A172 (cell line): Measurements from ENCODE around the gene PPP3R2. TPM values are rescaled to one million over a fixed set of nuclear protein-coding genes. Genes with fewer than 3 reads are reported as not detected.

Source experiments
- DNase-seq: peaks from one replicate; pipeline ENCODE4 v3.0.0-alpha.2; 2015; ENCODE audit warnings: low spot score
- total RNA-seq: library from RNA; depleted of rRNA; stranded (reverse); fragments of >200 nt; shearing (Covaris generic); gene quantifications from 2 replicates; pipeline ENCODE4 v1.2.3, GENCODE V29; 2014; rRNA removed

The PPP3R2 gene, protein sequence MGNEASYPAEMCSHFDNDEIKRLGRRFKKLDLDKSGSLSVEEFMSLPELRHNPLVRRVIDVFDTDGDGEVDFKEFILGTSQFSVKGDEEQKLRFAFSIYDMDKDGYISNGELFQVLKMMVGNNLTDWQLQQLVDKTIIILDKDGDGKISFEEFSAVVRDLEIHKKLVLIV
- not detected in 2 replicates for total RNA-seq

DNA sequence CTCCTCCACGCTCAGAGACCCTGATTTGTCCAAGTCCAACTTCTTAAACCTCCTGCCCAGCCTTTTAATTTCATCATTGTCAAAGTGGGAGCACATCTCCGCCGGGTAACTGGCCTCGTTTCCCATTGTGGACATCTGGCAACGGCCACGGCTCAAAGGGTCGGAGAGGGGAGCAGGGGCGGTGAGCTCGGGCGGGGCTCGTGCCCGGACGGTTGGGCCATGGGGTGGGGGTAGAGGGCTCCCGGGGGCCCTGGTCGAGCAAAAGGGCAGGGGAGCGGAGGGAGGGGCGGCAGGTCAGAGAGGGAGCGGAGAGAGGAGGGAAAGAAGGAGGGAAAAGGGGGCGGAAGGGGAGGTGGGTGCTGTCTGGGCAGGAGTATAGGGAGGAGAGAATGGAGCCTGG, at the start of gene PPP3R2:
Gene PPP3R2 (minus strand): TSS at position 174 of the 400 bp plus-strand sequence. CDS start 48 bp downstream, at position 126.
- DNase-seq = no peak

DNA sequence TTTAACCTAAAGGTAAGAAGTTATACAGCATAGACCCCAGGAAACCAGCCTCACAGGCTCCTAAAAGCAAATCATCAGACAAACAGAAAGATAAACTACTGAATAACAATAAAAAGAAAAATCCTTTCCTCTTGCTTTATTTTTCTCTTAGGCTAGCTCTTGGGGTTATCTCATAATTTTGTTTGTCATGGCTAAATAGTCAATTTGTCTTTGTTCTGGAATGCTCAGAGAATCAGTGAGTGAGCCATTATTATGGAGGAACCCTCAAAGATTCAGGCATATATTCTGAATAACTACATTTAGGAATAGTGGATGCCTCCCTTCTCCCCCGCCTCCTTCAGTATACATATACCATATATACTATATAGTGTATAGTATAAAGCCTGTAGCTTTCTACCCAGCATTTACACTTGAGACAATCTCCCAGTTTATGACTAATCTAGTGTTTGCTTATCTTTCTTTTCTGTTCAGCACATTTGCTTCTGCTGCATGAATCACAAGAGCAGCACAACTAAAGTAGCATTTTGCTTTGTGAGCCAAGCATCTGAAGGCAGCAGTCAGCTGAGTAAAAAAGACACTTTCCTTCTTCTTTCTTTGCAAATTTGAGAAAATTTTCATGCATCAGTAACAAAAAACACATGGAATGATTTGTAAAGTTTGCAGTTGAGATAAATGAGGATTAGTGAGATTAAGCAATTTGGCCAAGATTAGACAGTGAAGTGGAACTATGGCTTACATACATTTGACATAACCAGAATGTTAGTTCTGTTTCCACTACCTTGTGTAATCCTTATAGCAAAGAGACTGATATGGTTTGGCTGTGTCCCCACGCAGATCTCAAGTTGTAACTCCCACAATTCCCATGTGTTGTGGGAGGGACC, 45.3 kb upstream of the PPP3R2 start:
- no peak for DNase-seq

DNA sequence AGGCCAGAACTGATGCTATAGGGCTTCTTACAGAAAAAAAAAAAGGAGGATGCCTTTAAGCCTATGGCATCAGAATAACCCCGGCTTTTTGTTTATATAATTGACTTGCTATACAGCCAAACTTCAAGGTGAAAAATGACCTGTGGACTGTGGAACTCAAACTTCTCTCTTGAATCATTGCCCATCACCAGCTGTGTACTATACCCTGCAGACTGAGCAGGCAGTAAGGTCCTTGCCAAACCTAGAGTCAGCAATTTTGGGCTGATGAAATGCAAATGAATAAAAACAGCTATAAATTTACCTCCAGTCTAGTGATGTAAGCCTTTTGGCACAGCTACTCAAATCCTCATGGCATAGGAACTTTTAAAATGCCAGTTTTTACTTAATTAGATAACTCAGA, 44.5 kb upstream of the PPP3R2 start:
- no peak for DNase-seq

DNA sequence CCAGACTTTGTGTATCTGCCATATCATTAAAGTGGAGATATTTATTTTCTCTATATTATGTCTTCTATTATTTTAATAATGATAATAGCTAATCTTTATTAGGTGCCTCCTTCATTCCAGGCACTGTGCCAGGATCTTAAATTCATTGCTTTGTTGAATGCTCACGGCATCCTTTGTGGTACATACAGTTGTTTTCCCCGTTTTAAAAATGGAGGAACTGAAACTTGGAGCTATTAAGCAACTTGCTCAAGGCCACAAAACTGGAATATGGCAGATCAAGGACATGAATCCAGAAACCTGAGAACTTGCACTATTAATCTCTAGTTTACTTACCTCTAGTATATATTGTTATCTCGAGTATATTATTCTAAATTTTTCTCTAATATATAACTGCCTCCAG, 41.5 kb upstream of the PPP3R2 start:
- no peak for DNase-seq

DNA sequence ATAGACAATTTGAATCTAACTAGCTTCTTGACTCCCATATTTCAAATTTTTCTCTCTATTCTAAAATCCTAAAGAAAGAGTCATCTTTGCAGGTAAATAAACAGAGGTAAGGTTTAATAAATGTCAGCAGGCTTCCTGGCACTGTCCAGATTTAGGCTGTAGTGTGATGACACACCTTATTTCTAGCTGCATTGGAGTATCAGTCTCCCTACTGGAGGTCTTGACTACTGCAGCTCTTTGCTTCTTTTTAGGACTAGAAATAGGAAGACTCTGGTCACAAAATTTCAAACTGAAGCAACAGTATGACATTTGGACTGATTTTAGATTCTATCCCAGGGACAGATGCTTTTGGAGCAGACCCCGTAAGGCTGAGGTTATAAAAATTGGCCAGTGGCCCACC, 40.7 kb upstream of the PPP3R2 start:
- no peak for DNase-seq

DNA sequence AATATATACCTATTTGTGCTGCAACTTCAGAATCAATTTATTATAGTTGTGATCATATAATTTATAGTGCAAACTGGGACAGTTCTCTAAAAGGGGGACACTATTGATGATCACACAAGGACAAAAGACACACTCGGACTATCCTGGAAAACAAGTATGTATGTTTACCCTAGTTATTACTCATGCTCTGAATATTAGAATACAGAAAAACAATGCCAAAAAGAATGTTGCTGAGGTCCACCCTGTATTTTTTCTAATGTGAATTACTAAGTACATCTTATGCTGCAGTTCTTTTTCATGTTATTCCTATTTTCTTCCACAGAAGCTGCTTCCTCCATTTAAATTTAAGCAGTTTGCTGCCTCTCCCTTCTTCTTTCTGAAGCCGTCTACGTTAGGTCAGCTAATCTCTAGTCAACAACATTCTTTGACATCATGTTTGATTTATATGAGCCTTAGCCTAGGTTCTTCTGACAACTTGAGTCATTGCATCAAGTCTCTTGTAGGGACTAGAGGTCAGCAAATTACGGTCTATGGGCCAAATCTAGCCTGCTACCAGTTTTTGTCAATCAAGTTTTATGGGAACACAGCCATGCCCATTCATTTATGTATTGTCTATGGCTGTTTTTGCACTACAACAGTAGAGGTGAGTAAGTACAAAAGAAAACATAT, 40.1 kb upstream of the PPP3R2 start:
- DNase-seq = no peak

DNA sequence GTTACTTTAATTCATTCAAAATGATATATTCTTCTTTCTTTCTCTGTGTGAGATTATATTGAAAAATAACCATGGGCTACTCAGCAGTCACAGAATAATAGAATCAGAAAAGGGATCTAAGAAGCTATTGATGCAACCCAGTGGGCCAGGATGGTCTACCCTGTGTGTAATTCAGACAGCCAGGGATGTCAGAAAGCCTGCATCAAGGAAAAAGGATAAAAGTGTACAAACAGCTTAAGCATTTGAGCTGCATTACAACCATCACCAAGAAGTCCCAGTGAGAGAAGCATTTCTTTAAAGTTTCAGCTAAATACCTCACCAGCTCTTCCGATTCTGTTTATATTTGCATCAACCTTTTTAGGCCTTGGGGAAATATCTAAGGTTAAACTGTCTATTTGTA, 37.8 kb upstream of the PPP3R2 start:
- DNase-seq = no peak

DNA sequence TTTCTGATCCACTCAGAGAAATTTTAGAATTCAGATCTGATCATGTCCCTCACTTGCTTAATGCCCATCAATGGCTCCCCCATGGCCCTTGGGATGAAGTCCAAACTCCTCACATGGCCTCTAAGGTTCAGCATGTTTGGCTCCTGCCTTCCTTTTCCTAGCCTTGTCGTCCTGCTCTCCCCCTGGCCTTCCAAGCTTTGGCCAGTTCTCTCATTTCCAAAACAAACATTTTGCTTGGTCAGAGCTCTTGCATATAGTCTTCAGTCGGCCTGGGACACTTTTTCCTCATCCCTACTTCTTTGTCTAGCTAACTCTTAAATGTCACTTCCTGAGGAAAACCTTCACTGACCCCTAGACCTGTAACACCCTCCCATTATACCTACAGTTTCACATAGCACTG, 37.1 kb upstream of the PPP3R2 start:
- no peak for DNase-seq

DNA sequence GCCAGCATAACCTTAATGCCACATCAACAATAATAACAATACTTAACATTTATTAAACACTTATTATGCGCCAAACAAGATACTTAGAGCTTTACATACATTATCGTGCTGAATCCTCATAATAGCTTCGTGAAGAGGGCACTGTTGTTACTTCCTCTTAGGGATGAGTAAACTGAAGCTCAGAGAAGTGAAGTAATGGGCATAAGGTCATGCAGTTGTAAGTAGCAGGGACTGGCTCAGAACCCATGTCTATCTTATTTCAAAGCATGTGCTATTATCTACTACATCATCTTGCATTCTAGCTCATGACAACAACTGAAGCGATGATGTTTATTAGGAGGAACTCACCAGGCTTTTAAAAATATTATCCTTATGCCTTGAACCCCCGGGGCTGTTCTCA, 34.9 kb upstream of the PPP3R2 start:
- DNase-seq = no peak

DNA sequence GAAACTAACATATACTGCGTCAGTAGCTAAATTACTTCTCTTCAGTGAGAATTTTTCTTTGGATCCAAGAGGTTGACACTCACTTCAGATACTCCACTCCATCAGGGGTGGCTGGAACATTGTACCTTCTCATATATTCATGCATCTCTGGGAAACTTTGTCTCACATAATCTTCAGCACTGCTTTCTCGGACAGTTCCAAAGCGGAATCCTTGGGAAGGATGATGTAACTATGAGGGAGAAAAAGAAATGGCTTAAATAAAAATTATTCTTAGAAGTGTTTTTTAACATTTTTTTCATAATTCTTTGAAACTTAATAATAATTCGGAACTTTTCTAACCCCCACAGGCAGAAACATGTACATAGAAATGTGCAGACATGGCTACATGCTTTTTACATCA, 33.4 kb upstream of the PPP3R2 start:
- DNase-seq = no peak

DNA sequence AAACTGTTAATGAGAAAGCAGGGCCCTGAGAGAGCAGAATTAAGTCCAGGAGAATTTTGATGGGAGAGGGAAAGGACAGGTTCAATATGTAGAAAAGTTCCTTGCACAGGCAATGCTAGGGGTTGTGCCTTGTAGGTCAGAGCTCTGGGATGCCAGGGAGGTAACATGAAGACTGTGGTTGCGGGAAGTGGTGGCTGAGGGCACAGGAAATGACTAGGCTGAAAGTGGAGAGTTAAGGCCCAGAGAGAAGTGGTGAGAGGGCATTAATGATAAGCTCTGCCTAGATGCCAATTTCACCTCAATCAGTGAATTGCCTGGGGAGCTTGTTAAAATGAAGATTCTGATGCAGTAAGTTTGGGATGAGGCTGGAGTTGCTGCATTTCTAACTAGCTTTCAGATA, 31.5 kb upstream of the PPP3R2 start:
- DNase-seq = no peak

DNA sequence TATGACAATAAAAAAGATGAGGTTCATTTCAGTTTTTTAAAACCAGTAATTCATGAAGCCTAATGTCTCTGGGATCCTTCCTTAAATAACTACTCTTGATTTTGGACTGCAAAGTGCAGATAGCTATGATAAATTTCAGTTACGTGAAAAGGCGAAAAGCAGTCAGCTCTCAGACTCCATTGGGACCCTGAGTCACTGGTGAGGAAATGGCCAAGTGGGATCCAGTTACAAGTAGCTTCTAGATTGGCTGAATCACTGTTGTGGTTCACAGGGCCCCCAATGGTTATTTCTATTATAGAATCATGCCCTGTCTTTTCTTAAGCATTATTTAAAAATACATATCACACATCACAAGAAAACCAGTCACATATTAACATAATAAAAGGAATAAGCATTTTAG, 31.1 kb upstream of the PPP3R2 start:
- DNase-seq = no peak

DNA sequence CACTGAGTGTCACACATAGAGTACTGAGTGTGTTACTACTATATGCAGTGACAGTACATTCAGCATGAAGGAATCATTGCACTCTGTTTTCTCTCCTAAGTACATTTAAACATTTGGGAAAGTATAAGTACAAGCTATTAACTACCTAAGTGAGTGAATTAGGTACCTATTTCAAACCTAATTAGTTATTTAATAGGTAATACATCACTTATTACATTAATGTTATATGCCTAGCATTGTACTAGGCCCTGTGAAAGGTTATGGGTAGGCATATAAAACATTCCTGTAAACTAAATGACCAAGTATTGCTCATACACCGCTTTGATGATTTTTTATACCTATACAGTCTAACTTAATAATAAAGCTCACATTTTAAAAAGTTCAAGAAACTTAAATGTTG, 25.7 kb upstream of the PPP3R2 start:
- DNase-seq = no peak

DNA sequence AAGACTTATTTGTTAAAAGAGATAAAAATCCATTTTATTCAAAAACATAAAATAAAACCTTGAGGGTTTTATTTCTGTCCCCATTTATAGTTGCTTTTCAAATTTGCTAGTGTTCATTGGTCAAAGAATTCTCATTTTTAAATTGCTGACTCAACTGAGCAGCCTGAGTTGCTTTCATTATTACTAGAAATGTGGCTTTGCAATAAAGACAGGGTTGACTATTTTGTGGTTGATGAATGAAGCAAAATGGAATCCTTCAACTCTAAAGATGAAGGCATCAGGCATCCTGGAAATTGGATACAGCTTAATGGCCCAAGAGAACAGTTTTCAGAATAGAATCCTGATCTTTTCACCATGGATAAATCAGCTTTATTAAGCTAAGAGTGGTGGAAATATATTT, 23.9 kb upstream of the PPP3R2 start:
- no peak for DNase-seq

DNA sequence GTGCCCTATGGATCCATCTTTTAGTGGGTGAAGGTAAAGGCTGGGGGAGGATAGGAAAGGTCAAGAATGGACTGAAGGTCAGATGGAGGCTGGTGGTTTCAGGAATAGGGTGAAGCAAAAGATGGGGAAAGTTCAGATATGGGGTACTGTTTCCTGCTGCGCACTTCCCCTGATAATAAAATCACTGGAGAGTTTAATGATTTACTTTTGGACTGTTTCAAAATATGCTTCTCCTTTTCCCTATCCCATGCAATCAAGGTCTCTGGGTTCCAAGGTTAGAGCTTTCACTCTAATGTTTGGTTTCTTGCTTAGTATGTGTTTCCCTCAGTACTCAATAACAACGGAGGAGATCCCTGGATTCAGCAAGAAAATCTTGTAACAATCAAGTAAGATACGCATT, 10.8 kb upstream of the PPP3R2 start:
- DNase-seq = no peak

DNA sequence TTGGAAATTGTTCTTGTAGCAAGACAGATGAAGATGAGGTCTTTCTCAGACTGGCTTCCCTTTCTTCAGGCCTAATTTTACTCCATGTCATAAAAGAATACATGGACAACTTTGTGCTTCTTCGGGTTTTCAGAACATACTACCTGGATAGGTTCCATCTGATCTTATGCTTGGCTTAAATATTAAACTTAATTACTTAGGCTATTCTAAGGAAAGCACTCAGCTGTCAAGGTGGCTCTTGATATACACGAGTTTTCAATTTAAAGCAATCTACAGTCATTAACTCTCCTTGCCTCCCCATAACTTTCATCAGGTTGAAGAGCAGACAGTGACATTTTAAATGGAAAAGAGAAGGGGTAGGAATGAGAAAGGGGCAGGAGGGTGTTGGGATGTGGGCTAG, 9.5 kb upstream of the PPP3R2 start:
- no peak for DNase-seq

DNA sequence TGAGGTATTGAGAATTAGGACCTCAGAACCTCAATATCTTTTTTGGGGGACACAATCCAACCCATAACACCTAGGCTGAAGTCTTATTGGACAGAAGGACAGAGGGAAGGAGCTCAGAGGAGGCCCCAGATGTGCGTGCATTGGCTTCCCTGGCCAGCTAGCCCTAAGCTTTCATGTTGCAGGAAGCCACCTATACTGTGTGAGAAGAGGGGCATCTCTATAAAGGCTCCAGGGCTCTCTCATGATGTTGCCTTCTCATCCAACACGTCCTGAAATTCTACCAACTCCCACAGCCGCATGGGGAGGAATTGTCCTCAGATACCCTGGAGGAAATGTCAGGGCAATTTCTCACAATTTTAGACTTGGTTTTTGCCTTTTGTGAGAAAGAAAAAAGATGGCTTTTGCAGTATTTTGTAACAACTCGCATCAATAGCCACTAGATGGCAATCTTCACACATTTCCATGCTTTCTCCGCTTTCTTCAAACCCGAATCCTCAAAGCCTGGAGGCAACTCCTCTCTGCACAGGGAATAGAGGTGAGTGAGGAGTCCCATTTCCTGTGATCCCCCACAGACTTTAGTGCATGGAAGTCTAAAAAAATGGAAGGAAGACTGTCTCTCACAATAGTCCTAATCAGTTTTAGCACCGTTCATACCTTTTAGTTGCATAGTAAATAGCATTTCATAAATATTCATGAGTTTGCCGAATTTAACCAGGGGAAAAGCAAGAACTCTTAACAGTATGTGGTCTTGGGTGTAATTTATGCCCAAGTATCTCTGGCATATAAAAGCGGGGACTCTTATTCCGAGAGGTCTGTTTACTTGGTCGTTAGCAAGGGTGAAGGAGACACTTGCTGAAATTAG, 7.4 kb upstream of the PPP3R2 start:
- peak; percentile 62 for DNase-seq

DNA sequence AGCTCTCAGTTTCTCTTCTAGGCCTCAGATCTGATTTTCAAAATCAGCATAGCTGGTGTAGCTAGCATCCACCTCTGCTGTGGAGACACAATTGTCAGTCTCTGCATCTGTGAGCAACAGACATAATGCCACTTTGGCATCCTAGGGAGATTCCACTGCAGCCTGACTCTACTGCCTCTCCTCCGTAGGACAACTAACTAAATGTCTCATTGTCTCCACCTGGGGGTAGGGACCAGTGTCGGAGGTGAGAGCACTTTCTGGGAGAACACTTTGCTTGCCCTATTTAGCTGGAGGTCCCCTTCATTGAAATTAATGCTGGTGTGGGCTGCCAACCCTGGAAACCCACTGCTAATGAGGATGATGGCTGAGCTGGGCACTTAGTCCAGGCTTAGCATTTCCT, 1.4 kb downstream of the PPP3R2 start:
- no peak for DNase-seq

DNA sequence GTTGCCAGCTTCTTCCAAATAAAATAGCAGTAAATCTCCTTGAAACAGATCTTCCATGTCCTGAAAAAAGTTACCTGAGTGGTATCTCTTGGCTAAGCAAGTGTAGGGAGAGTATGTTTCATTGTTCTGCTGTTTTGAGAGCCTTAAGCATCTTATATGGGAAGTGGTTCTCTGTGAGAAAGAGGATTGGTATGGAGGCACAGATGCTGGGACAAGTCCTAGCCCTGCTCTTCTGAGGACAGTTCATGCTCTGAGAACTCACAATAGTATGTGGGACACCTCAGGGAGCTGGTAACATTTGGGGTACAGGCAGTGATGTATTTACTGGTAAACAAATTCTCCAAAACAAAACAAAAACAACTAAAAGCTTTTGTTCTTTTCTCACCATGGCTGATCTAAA, 2.0 kb downstream of the PPP3R2 start:
- no peak for DNase-seq

DNA sequence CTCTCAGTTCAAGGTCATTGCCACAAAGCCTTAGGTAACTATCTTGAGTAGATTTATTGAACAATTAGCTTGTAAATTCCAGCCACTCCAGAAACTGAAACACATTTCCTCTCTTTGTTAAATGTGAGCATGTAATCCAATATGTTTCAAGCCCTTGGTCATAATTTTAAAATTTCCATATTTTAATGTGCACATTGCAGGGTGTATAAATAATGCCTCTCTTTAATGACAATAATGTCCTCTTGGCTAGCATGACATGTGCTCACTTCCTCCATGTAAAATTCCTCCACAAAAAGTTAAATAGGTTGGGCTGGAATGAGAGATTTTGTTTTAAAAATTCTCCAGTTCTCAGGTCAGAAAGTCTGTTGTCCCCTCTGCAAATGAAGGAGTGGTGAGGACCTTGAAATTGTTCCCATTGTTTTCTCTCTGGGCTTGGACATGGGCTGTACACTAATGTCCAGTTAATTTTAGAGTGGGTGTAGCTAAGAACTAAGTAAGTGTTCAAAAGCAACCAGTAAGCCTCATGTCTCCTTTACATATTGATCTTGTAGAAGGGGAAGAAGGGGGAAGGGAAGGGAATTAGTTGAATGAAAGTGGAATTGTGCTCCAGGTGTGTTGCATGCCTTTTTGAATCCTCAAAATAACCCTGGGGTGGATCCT, 2.9 kb downstream of the PPP3R2 start:
- no peak for DNase-seq

DNA sequence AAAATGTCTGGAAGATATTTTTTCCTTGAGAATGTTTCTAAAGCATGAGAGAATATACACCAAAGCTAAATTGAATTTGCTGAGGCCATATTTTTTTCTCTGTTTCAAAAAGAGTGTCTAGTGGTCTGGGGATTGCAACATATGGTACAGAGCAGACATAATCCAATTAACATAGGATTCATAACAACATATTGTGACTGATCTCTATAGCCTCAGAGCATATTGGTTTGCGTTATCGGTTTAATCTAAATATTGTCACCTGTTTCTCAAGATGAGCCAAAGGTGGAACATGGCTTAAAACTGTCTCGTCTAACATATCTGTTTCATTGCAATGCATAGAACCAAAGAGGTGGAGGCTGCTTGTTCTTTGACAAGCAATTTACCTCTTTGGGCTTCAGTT, 3.9 kb downstream of the PPP3R2 start:
- no peak for DNase-seq
